HepG2 (cell line): ENCODE results near the gene PRKN. TPM values are rescaled to one million over a fixed set of nuclear protein-coding genes. Genes with fewer than 3 reads are reported as not detected.

ENCODE experiments used
- ATAC-seq: fragments of 200-7000 bp; cut with Tn5 transposase; 3 replicates; pipeline ENCODE4 v1.9.1; 2020; ENCODE audit warnings: mild to moderate bottlenecking, moderate library complexity
- BruUV-seq: library from RNA; stranded (reverse); fragments of 400-500 nt; replicated peaks from 2 replicates; lab custom pipeline; 2021; lab: Mats Ljungman, UMichigan
- CTCF ChIA-PET: fragments of 300-600 bp; formaldehyde crosslinking; extraction: SDS; loops from one replicate; lab custom pipeline; 2021; ENCODE audit warnings: low total read pairs, inconsistent platforms, low intra/inter-chr PET ratio; lab: Yijun Ruan, JAX
- POLR2A ChIA-PET: fragments of 350-600 bp; sonication (Branson Sonifier 250); formaldehyde crosslinking; loops from one replicate; lab custom pipeline; 2020; ENCODE audit warnings: antibody characterized with exemption, inconsistent platforms; lab: Yijun Ruan, JAX
- DNase-seq: peaks from one replicate; pipeline ENCODE4 v3.0.0-alpha.2; 2015; ENCODE audit warnings: low spot score
- FAIRE-seq: peaks from 3 replicates; lab custom pipeline; 2011; peaks lifted over from hg19 to GRCh38; lab: Jason Lieb, UNC
- H2AFZ ChIP-seq: one replicate; pipeline ENCODE4 v1.6.1; 2011; ENCODE audit warnings: low read length, inconsistent platforms
- H3K27ac ChIP-seq: fragments of 300-600 bp; 3 replicates; pipeline ENCODE4 v1.8.0; 2011; ENCODE audit warnings: mixed run types, mild to moderate bottlenecking, mixed read lengths, low read length, inconsistent platforms; ENCODE audit not compliant: insufficient read depth; ENCODE audit errors: extremely low read length
- H3K27me3 ChIP-seq, 2 experiments: fragments of 200-600 bp in 1 of 2; 2 replicates in 1 of 2; 3 replicates in 1 of 2; pipeline versions ENCODE4 v1.6.0 to v1.8.0; 2011; ENCODE audit warnings: low read length in 2 of 2, mild to moderate bottlenecking in 2 of 2, moderate library complexity in 2 of 2, inconsistent platforms in 1 of 2; ENCODE audit not compliant: insufficient read depth in 2 of 2, control insufficient read depth in 1 of 2
- H3K36me3 ChIP-seq, 2 experiments: fragments of 200-600 bp in 1 of 2; replicated peaks in 1 of 2; 2 replicates in 1 of 2; 3 replicates in 1 of 2; pipeline versions ENCODE4 v1.5.1 to v1.8.0; 2011; ENCODE audit warnings: low read length in 2 of 2, inconsistent platforms in 1 of 2; ENCODE audit not compliant: insufficient read depth in 2 of 2, control insufficient read depth in 1 of 2
- H3K4me1 ChIP-seq: 2 replicates; pipeline ENCODE4 v1.5.1; 2012; ENCODE audit warnings: low read length, inconsistent platforms; ENCODE audit not compliant: insufficient read depth
- H3K4me2 ChIP-seq: 2 replicates; pipeline ENCODE4 v1.6.0; 2011; ENCODE audit warnings: low read depth, low read length, inconsistent platforms
- H3K4me3 ChIP-seq, 3 experiments: fragments of 200-600 bp in 1 of 3; sonication (generic), shearing (Covaris generic) in 1 of 3; replicated peaks in 1 of 3; 2 replicates each; pipeline ENCODE4 v1.5.1; 2011 to 2016; ENCODE audit warnings: low read length in 3 of 3, inconsistent platforms in 2 of 3, low read depth in 2 of 3, mild to moderate bottlenecking in 2 of 3, control low read depth in 1 of 3, mixed read lengths in 1 of 3; ENCODE audit not compliant: insufficient read depth in 1 of 3
- H3K79me2 ChIP-seq: one replicate; pipeline ENCODE4 v1.6.1; 2011; ENCODE audit warnings: low read length, inconsistent platforms; ENCODE audit not compliant: insufficient read depth
- H3K9ac ChIP-seq: 2 replicates; pipeline ENCODE4 v1.6.0; 2011; ENCODE audit warnings: mild to moderate bottlenecking, low read depth, low read length, inconsistent platforms; ENCODE audit not compliant: insufficient read depth
- H3K9me3 ChIP-seq: 2 replicates; pipeline ENCODE4 v1.5.1; 2012; ENCODE audit warnings: mild to moderate bottlenecking, low read length
- H4K20me1 ChIP-seq: 2 replicates; pipeline ENCODE4 v1.6.0; 2011; ENCODE audit warnings: inconsistent platforms, mild to moderate bottlenecking, low read length, moderate library complexity; ENCODE audit not compliant: insufficient read depth
- ARID4A ChIP-seq: sonication (generic); formaldehyde crosslinking; IDR thresholded peaks from 2 replicates; pipeline ENCODE4 v1.5.0; 2020; ENCODE audit warnings: mild to moderate bottlenecking, missing genetic modification reagents, borderline replicate concordance
- E2F2 ChIP-seq: sonication (generic); formaldehyde crosslinking; IDR thresholded peaks from 2 replicates; pipeline ENCODE4 v1.4.0; 2020; ENCODE audit warnings: missing genetic modification reagents, borderline replicate concordance
- ESRRA ChIP-seq: sonication (generic); formaldehyde crosslinking; IDR thresholded peaks from 2 replicates; pipeline ENCODE4 v1.5.1; 2020; ENCODE audit warnings: mild to moderate bottlenecking, low read depth, missing genetic modification reagents
- MAFF ChIP-seq: IDR thresholded peaks from 2 replicates; pipeline ENCODE4 v1.6.1; 2011; ENCODE audit warnings: low read depth, low read length, improper control_type of control experiment
- MAFK ChIP-seq, 2 experiments: IDR thresholded peaks in 1 of 2; conservative IDR thresholded peaks in 1 of 2; 2 replicates each; pipeline ENCODE4 v1.6.1; 2011; ENCODE audit warnings: improper control_type of control experiment in 2 of 2, low read length in 2 of 2
- MED1 ChIP-seq: sonication (generic); formaldehyde crosslinking; IDR thresholded peaks from 2 replicates; pipeline ENCODE4 v1.4.0; 2020; ENCODE audit warnings: missing genetic modification reagents
- MIER2 ChIP-seq: IDR thresholded peaks from 2 replicates; pipeline ENCODE4 v1.6.1; 2016; ENCODE audit warnings: missing biosample characterization, missing genetic modification reagents
- NPAS2 ChIP-seq: sonication (generic); formaldehyde crosslinking; IDR thresholded peaks from 2 replicates; pipeline ENCODE4 v1.8.0; 2022; ENCODE audit warnings: mild to moderate bottlenecking, missing genetic modification reagents, borderline replicate concordance
- PCBP1 ChIP-seq: fragments of 200-400 bp; formaldehyde crosslinking; IDR thresholded peaks from 2 replicates; pipeline ENCODE4 v1.6.1; 2017; ENCODE audit warnings: mild to moderate bottlenecking, low read depth, low read length, borderline replicate concordance
- SMAD9 ChIP-seq: sonication (generic); formaldehyde crosslinking; IDR thresholded peaks from 2 replicates; pipeline ENCODE4 v1.5.1; 2020; ENCODE audit warnings: mild to moderate bottlenecking, missing genetic modification reagents
- ZNF143 ChIP-seq: sonication (generic); formaldehyde crosslinking; IDR thresholded peaks from 2 replicates; pipeline ENCODE4 v1.4.0; 2020; ENCODE audit warnings: missing genetic modification reagents
- ZNF543 ChIP-seq: sonication (generic); formaldehyde crosslinking; IDR thresholded peaks from 2 replicates; pipeline ENCODE4 v1.4.0; 2020; ENCODE audit warnings: mild to moderate bottlenecking, missing genetic modification reagents
- ZNF75D ChIP-seq: sonication (generic); formaldehyde crosslinking; IDR thresholded peaks from 2 replicates; pipeline ENCODE4 v1.8.1; 2023; ENCODE audit warnings: missing genetic modification reagents, mild to moderate bottlenecking, borderline replicate concordance
- WGBS: methylation state at CpG from one replicate; pipeline ENCODE4 v1.1.6; 2017; ENCODE audit warnings: low lambda C conversion rate; 5-methylcytosine and 5-hydroxymethylcytosine counted together
- in situ Hi-C: cut with HindIII; loops from 2 replicates; pipeline ENCODE4 v1.10.0; 2017; ENCODE audit warnings: low pct_unique_long_range_greater_than_20kb; ENCODE audit not compliant: extremely low pct_ligation_motif_present
- intact Hi-C: fragments of 100-400 bp; cut with micrococcal nuclease; formaldehyde crosslinking; loops from one replicate; pipeline ENCODE4 v1.10.0; 2022; ENCODE audit not compliant: unreplicated experiment
- polyA plus RNA-seq, 8 experiments: library from polyadenylated mRNA; depleted of rRNA in 3 of 8; stranded (reverse) in 7 of 8; unstranded in 1 of 8; fragments of >200 nt; fragmentation: Illumina TruSeq in 4 of 8; extraction: Trizol in 4 of 8; gene quantifications; 2 replicates each; pipeline versions ENCODE4 v1.2.1 to v1.2.3, GENCODE V29; 2011 to 2016; ENCODE audit warnings: low read depth in 4 of 8, missing spikeins in 1 of 8, mixed read lengths in 1 of 8; ENCODE audit not compliant: insufficient read depth in 1 of 8
- total RNA-seq, 5 experiments: library from RNA; depleted of rRNA; stranded (reverse); fragments of >200 nt; fragmentation: Illumina TruSeq; extraction: Trizol; gene quantifications; 2 replicates each; pipeline ENCODE4 v1.2.3, GENCODE V29; 2016; ENCODE audit warnings: low read depth in 1 of 5

Gene PRKN
- total and polyA plus RNA-seq, 2 of the 13 experiments (the other 11 are each of a cell fraction or from before 2014, with no cell fraction given): 0.31 to 0.44 TPM

- TF ChIP-seq NPAS2 (CRISPR knock-in tag): no peak
- no peak for TF ChIP-seq ESRRA (CRISPR knock-in tag)
Measured at GRCh38 chr6:161984713-161985112, 742.9 kb downstream of the PRKN start (continued).

- H3K27ac ChIP-seq: no peak overlapping the region
- no peak overlapping the region for H3K9ac ChIP-seq
- no peaks in the 10 kb centered on the region for H3K79me2 ChIP-seq
- intact Hi-C loops: no loop called here
- ChIA-PET POLR2A (no interaction called here), CTCF (no interaction called here)
- H3K4me3 ChIP-seq: no peak overlapping the region
- ATAC-seq: no peak
- no peak for FAIRE-seq
- H3K27me3 ChIP-seq: no peaks in the 10 kb centered on the region
- no peaks in the 10 kb centered on the region for H3K4me1 ChIP-seq
- no peaks in the 10 kb centered on the region for H4K20me1 ChIP-seq
- H3K9me3 ChIP-seq: 0 out of 2 replicates have a peak, but pooled peaks cover 7% of the 10 kb centered on the region
- WGBS: 8% methylated on average over 4 of the region's 4 CpGs
- no TSS peak for BruUV-seq
- no peak for DNase-seq
- H3K4me2 ChIP-seq: no peak overlapping the region
- no peak overlapping the region for H2AFZ ChIP-seq
- in situ Hi-C loops: no loop called here
- TF ChIP-seq ZNF143 (CRISPR knock-in tag) (no peak), MAFF (peak; percentile 66), MAFK (conservative IDR thresholded peaks at IDR 0.05 in 1 of 2, IDR thresholded peaks at IDR 0.05 in 1 of 2; ENCODE audit: low read length in 2 of 2) (peak; percentile 53 to 80; a peak in 3 of 4 replicates)
- TF ChIP-seq, all 625 proteins: peak for 2
- no peaks in the 10 kb centered on the region for H3K36me3 ChIP-seq
Measured at GRCh38 chr6:161976553-161976952, 751.0 kb downstream of the PRKN start.

- DNase-seq (no peak), FAIRE-seq (no peak), ATAC-seq (no peak)
- in situ Hi-C loops: no loop called here
- Histone ChIP-seq H3K4me1 (no peaks in the 10 kb centered on the region), H3K4me2 (no peak overlapping the region), H4K20me1 (no peaks in the 10 kb centered on the region), H3K9me3 (0 out of 2 replicates have a peak, but pooled peaks cover 7% of the 10 kb centered on the region), H3K9ac (no peak overlapping the region), H3K4me3 (no peak overlapping the region), H3K27me3 (no peaks in the 10 kb centered on the region), H2AFZ (no peak overlapping the region), H3K27ac (no peak overlapping the region), H3K79me2 (no peaks in the 10 kb centered on the region), H3K36me3 (no peaks in the 10 kb centered on the region)
- CTCF ChIA-PET: no interaction called here
- WGBS: 41% methylated on average over 9 of the region's 9 CpGs
- BruUV-seq: no TSS peak
- POLR2A ChIA-PET: no interaction called here
- intact Hi-C loops: no loop called here
- TF ChIP-seq MED1 (CRISPR knock-in tag): no peak
- no peak for TF ChIP-seq ARID4A (CRISPR knock-in tag)
- no peak for TF ChIP-seq ZNF543 (CRISPR knock-in tag)
- TF ChIP-seq MIER2 (CRISPR knock-in tag): no peak
- TF ChIP-seq ZNF75D (CRISPR knock-in tag): no peak
- TF ChIP-seq SMAD9 (CRISPR knock-in tag): no peak
- no peak for TF ChIP-seq PCBP1
- no peak for TF ChIP-seq E2F2 (CRISPR knock-in tag)
Measured at GRCh38 chr6:161973064-161973463, 754.5 kb downstream of the PRKN start.
